ENCODE data around the gene MBNL3. TPM values are rescaled to one million over a fixed set of nuclear protein-coding genes. Genes with fewer than 3 reads are reported as not detected.

The MBNL3 gene
- total RNA-seq, 1 donor, result 10.2 TPM

DNA sequence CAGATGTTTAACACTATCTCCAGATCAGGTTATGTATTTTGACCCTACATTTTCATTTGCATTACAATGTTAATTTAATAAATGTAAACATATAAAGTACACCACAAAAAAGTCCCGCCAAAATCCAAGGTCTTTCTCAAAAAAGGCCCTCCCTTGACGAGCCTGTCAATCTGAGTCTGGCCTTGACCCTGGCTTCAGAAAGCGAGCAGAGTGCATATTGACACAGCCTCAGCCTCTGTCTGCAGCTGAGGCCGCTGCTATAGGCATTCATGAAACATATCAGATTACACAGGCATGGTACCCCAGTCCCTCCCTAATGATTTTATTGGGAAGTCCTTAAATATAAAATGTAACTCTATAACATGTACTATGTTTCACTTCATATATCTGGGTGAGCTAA, 6.2 kb downstream of the MBNL3 start:
- no peak for DNase-seq (ENCODE audit: low read depth)
- TF ChIP-seq, protein P1, sequence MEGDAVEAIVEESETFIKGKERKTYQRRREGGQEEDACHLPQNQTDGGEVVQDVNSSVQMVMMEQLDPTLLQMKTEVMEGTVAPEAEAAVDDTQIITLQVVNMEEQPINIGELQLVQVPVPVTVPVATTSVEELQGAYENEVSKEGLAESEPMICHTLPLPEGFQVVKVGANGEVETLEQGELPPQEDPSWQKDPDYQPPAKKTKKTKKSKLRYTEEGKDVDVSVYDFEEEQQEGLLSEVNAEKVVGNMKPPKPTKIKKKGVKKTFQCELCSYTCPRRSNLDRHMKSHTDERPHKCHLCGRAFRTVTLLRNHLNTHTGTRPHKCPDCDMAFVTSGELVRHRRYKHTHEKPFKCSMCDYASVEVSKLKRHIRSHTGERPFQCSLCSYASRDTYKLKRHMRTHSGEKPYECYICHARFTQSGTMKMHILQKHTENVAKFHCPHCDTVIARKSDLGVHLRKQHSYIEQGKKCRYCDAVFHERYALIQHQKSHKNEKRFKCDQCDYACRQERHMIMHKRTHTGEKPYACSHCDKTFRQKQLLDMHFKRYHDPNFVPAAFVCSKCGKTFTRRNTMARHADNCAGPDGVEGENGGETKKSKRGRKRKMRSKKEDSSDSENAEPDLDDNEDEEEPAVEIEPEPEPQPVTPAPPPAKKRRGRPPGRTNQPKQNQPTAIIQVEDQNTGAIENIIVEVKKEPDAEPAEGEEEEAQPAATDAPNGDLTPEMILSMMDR (IDR thresholded peaks at IDR 0.05; ENCODE audit: insufficient read depth, low read length), result no peak

DNA sequence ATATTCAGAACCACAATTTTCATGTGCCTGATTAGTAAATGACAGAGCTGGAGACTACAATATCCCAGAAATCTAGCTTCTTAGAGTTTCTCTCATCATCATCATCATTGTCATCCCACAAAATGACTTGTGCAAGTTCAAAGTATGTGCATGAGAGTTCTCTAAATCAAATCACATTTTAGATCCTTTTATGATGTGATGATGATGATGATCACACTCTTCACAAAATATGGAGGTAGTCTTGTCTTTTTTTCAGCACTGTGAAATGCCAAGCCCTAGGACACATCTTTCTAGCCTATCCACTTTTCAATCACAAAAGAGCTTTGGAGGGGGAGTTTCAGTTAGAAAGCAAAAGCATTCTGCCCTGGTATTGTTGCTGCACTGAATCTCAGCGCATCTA, 7.4 kb downstream of the MBNL3 start:
- DNase-seq (ENCODE audit: low read depth), result no peak
- TF ChIP-seq, protein P1 (IDR thresholded peaks at IDR 0.05; ENCODE audit: insufficient read depth, low read length), result no peak
- no peak overlapping the region for H3K4me3 ChIP-seq (ENCODE audit: low read depth, low read length)

More for the DNA sequence above, 6.2 kb downstream of the MBNL3 start:
- H3K4me3 ChIP-seq (ENCODE audit: low read depth, low read length), result no peak overlapping the region

DNA sequence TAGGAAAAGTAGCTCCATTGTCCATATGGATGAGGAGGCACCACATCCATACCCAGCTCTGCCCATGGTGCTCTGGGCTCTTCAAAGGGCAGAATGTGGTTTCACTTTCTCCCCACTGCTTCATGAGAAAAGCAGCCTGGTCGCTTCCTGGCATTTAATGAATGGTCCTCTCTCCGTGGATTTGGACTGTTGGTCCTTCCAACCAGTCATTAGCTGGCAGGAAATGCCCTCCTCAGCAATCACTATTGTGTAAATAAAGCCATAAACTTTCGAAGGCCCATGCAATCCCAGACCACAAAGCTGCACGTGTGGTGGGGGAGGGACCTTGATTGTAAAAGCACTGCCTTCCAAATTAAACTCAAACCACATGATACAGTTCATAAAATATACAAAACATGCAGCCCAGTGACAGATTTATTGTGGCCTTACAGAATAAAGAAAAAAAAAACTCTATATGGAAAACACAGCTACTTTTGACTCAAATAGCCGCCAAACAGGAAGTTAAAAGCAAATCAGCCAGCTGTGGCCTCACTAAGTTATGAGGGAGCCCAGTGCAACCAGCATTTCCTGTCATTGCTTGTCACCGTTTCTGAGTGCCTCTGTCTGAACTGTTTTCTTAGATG, 8.1 kb downstream of the MBNL3 start:
- DNase-seq (ENCODE audit: low read depth), result peak; percentile 24
- no peak overlapping the region for H3K4me3 ChIP-seq (ENCODE audit: low read depth, low read length)
- TF ChIP-seq, protein P1 (IDR thresholded peaks at IDR 0.05; ENCODE audit: insufficient read depth, low read length), result no peak

DNA sequence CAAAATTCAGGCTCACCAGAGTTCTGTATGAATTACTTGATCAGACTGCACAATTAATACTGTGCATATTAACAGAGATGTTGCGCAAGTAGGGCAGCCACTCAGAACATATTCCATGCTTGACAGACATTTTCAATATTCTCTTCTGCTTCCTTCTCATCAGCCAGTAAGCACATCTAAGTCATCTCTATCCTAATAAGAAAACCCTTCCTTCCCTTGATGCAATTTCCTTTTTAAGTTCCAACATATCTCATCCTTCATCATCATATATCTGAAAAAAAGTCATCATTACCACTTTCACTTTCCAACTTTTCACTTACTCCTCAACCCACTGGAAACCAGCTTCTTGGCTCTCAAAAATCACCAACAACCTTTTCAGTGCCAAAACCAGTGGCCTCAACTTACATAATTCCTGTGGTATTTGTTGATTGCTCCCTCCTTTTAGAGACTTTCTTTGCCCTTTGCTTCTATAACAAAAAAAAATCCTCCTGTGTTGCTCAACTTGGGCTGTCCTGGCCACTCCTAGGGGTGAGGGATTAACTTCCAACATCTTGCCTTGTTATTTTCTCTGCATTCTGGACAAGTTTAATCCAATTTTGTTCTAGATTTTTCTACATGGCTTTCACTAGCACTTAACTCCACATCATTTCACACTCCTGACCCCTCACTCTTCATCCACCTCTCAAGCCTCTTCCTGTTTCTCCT, 14.1 kb downstream of the MBNL3 start:
- DNase-seq (ENCODE audit: low read depth), result peak; percentile 18
- H3K4me3 ChIP-seq (ENCODE audit: low read depth, low read length), result no peak overlapping the region
- TF ChIP-seq, protein P1 (IDR thresholded peaks at IDR 0.05; ENCODE audit: insufficient read depth, low read length), result no peak

DNA sequence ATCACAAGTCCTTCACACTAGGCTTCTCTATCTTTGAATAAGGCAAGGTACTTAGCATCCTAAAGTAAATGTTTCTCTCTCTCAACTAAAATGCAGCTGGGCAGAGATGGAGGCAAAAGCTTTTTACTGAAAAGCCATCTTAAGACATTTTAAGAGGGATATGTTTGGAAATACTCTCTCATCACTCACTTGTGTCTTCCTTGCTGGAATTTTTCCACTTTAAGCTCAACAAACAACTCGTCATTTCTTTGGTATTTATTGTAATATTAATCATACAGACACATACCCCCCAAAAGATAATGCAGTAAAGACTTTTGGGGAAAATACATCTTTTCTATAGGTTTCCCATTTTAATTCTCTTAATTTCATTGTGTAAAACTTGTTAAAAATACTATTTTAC, 16.4 kb downstream of the MBNL3 start:
- no peak overlapping the region for H3K4me3 ChIP-seq (ENCODE audit: low read depth, low read length)
- TF ChIP-seq, protein P1 (IDR thresholded peaks at IDR 0.05; ENCODE audit: insufficient read depth, low read length), result no peak
- no peak for DNase-seq (ENCODE audit: low read depth)

DNA sequence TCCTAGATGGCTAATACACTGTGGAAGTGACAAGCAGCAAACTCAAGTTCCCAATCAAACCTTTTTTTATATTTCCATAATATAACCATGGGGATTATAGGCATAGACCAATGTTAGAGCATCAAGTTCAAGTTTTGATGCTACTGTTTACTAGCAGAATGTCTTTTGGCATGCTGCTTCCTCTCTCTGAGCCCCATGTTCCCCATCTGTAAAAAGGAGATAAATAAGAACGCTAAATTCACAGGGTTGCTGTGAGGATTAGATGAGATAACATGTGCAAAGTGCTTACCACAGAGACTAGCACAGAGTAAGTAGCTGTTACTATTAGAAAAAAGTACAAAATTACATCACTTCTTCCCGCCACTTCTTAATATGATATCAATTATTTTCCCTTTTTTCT, 18.0 kb downstream of the MBNL3 start:
- TF ChIP-seq, protein P1 (IDR thresholded peaks at IDR 0.05; ENCODE audit: insufficient read depth, low read length), result no peak
- no peak overlapping the region for H3K4me3 ChIP-seq (ENCODE audit: low read depth, low read length)
- no peak for DNase-seq (ENCODE audit: low read depth)

All from fibroblast of the aortic adventitia (primary cell).